DND-41 (cell line): ENCODE measurements around the gene ADARB2.
A peak's percentile ranks its signal among the peaks of the same experiment; 100 is the strongest.

Experiments used
- CTCF ChIP-seq: IDR thresholded peaks from 2 replicates; pipeline ENCODE4 v1.5.1; 2012; ENCODE audit warnings: borderline replicate concordance, low read length, moderate library complexity, mild to moderate bottlenecking; ENCODE audit not compliant: poor library complexity, severe bottlenecking; ENCODE audit errors: extremely low read depth
- EZH2 ChIP-seq: IDR thresholded peaks from 3 replicates; pipeline ENCODE4 v1.6.1; 2012; ENCODE audit warnings: borderline replicate concordance, low read depth, mild to moderate bottlenecking, moderate library complexity, low read length, inconsistent platforms; ENCODE audit not compliant: severe bottlenecking

DNA sequence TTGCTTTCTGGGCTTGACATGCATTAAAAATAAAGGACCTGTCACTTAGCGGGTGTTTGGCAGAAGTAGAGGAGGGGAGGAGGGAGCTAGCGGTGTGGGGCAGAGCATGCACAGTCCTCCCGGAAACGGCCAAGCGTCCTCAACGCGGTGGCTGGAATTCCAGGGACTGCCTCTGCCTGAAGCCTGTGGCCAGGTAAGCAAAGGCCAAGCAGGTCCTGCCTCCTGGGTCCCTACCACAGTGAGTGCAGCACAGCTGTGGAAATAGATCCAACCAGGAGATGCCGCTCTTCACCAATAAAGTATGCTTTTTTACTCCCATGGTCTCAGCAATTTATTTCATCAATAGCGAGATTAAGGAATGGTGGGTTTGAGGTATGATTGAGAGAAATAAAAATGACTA, 357.7 kb downstream of the ADARB2 start:
- TF ChIP-seq EZH2 (no peak), CTCF (peak; percentile 52)
